ENCODE results near the gene EFCAB5. TPM values are rescaled to one million over a fixed set of nuclear protein-coding genes. Genes with fewer than 3 reads are reported as not detected.
"Not testable (repeated sequence)": the region's sequence is repeated elsewhere in the genome, so short reads cannot be mapped to it uniquely, and the experiment has no call there.

EFCAB5 gene
- total RNA-seq, 1 experiment from 2014 or later: 1.4 TPM

- CTCF ChIA-PET: no interaction called here
- H3K36me3 ChIP-seq (ENCODE audit: low read depth): peaks cover 23% of the 10 kb centered on the region
- no peaks in the 10 kb centered on the region for H3K27me3 ChIP-seq (ENCODE audit: insufficient read depth, low read depth)
- H3K4me3 ChIP-seq: peak overlapping the region; percentile 75
- TF ChIP-seq EZH2 (IDR thresholded peaks at IDR 0.05; ENCODE audit: low read depth): no peak
- TF ChIP-seq, protein P1, sequence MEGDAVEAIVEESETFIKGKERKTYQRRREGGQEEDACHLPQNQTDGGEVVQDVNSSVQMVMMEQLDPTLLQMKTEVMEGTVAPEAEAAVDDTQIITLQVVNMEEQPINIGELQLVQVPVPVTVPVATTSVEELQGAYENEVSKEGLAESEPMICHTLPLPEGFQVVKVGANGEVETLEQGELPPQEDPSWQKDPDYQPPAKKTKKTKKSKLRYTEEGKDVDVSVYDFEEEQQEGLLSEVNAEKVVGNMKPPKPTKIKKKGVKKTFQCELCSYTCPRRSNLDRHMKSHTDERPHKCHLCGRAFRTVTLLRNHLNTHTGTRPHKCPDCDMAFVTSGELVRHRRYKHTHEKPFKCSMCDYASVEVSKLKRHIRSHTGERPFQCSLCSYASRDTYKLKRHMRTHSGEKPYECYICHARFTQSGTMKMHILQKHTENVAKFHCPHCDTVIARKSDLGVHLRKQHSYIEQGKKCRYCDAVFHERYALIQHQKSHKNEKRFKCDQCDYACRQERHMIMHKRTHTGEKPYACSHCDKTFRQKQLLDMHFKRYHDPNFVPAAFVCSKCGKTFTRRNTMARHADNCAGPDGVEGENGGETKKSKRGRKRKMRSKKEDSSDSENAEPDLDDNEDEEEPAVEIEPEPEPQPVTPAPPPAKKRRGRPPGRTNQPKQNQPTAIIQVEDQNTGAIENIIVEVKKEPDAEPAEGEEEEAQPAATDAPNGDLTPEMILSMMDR (conservative IDR thresholded peaks at IDR 0.05): no peak
- POLR2A ChIA-PET (ENCODE audit: unreplicated experiment): interaction anchor here (0.6 kb wide), 2 partner anchors 87 to 198 kb away, joined by 3 to 4 read pairs; no protein-coding TSS in a partner anchor
- peak overlapping the region; percentile 81 for H3K4me2 ChIP-seq
- DNase-seq: no peak
- peaks cover 15% of the 10 kb centered on the region for H4K20me1 ChIP-seq (ENCODE audit: insufficient read depth)
- no peaks in the 10 kb centered on the region for H3K9me3 ChIP-seq (ENCODE audit: insufficient read depth, low read depth)
- BruUV-seq (replicated peaks): no TSS peak
- peaks cover 17% of the 10 kb centered on the region for H3F3A ChIP-seq (ENCODE audit: insufficient read depth, low read depth)
- H3K79me2 ChIP-seq (ENCODE audit: low read depth): peaks cover 56% of the 10 kb centered on the region
- H3K4me1 ChIP-seq (replicated peaks; ENCODE audit: insufficient read depth): peaks cover 22% of the 10 kb centered on the region
- intact Hi-C loops (cut with micrococcal nuclease; ENCODE audit: unreplicated experiment): loop anchor here (10.0 kb wide), 1 partner anchor 357 kb away; the partner anchor contains the start of gene GOSR1
- no peak overlapping the region for H3K27ac ChIP-seq
- no peaks in the 10 kb centered on the region; the same call in 1 of the 2 replicates for H3K9me2 ChIP-seq (ENCODE audit: insufficient read depth)
- H2AFZ ChIP-seq: no peak overlapping the region
These were observed 176.2 kb downstream of the EFCAB5 start for GRCh38 chr17:30117675-30118081.

GRCh38 chr17:30118635-30119034 lies 177.2 kb downstream of the EFCAB5 start:
- BruUV-seq (replicated peaks); DNase-seq; POLR2A ChIA-PET (ENCODE audit: unreplicated experiment); H2AFZ ChIP-seq; CTCF ChIA-PET; H3K27ac ChIP-seq; H3K9me2 ChIP-seq (ENCODE audit: insufficient read depth); H3K27me3 ChIP-seq (ENCODE audit: insufficient read depth, low read depth); H3K9me3 ChIP-seq (ENCODE audit: insufficient read depth, low read depth): not testable (repeated sequence)
- H4K20me1 ChIP-seq (ENCODE audit: insufficient read depth): peaks cover 16% of the 10 kb centered on the region
- peaks cover 12% of the 10 kb centered on the region for H3K4me1 ChIP-seq (replicated peaks; ENCODE audit: insufficient read depth)
- H3K4me2 ChIP-seq: peak overlapping the region; percentile 81
- intact Hi-C loops (cut with micrococcal nuclease; ENCODE audit: unreplicated experiment): loop anchor here (10.0 kb wide), 1 partner anchor 356 kb away; the partner anchor contains the start of gene GOSR1
- H3K4me3 ChIP-seq: 0 out of 2 replicates have a peak overlapping the region, but pooled peaks have one; percentile 75
- H3K36me3 ChIP-seq (ENCODE audit: low read depth): peaks cover 23% of the 10 kb centered on the region
- peaks cover 61% of the 10 kb centered on the region for H3K79me2 ChIP-seq (ENCODE audit: low read depth)
- H3F3A ChIP-seq (ENCODE audit: insufficient read depth, low read depth): peaks cover 13% of the 10 kb centered on the region; the same call in 1 of the 2 replicates

GRCh38 chr17:30124273-30124796 lies 182.9 kb downstream of the EFCAB5 start:
- H3F3A ChIP-seq (ENCODE audit: insufficient read depth, low read depth): peaks cover 10% of the 10 kb centered on the region; the same call in 1 of the 2 replicates
- no peak for DNase-seq
- H3K36me3 ChIP-seq (ENCODE audit: low read depth): peaks cover 30% of the 10 kb centered on the region; the same call in 1 of the 2 replicates
- BruUV-seq (replicated peaks): no TSS peak
- CTCF ChIA-PET: interaction anchor here (0.7 to 0.9 kb wide), 2 partner anchors 154 to 212 kb away, joined by 3 to 5 read pairs; no protein-coding TSS in a partner anchor
- POLR2A ChIA-PET (ENCODE audit: unreplicated experiment): no interaction called here
- H3K27ac ChIP-seq: no peak overlapping the region
- no peak for TF ChIP-seq EZH2 (IDR thresholded peaks at IDR 0.05; ENCODE audit: low read depth)
- TF ChIP-seq, protein P1 (conservative IDR thresholded peaks at IDR 0.05): no peak
- H3K27me3 ChIP-seq (ENCODE audit: insufficient read depth, low read depth): no peaks in the 10 kb centered on the region
- no peaks in the 10 kb centered on the region for H3K9me3 ChIP-seq (ENCODE audit: insufficient read depth, low read depth)
- H3K9me2 ChIP-seq (ENCODE audit: insufficient read depth): no peaks in the 10 kb centered on the region
- peaks cover 44% of the 10 kb centered on the region for H4K20me1 ChIP-seq (ENCODE audit: insufficient read depth)
- no peak overlapping the region for H3K4me2 ChIP-seq
- no peak overlapping the region for H2AFZ ChIP-seq
- peaks cover 84% of the 10 kb centered on the region for H3K79me2 ChIP-seq (ENCODE audit: low read depth)
- intact Hi-C loops (cut with micrococcal nuclease; ENCODE audit: unreplicated experiment): no loop called here
- no peak overlapping the region for H3K4me3 ChIP-seq
- H3K4me1 ChIP-seq (replicated peaks; ENCODE audit: insufficient read depth): no peaks in the 10 kb centered on the region

Measured in PC-9 (cell line).